K562 (cell line): ENCODE results near the gene TLX2. TPM values are rescaled to one million over a fixed set of nuclear protein-coding genes. Genes with fewer than 3 reads are reported as not detected.

Source experiments
- ARID1B ChIP-seq: fragments of 450-650 bp; IDR thresholded peaks from 2 replicates; pipeline ENCODE4 v1.6.1; 2016; ENCODE audit warnings: antibody characterized with exemption, mild to moderate bottlenecking, inconsistent platforms
- CUX1 ChIP-seq: fragments of 200-800 bp; sonication (Bioruptor generic); IDR thresholded peaks from 2 replicates; pipeline ENCODE4 v1.6.1; 2016; ENCODE audit warnings: missing genetic modification characterization, missing compliant biosample characterization
- CXXC5 ChIP-seq: fragments of 250-450 bp; sonication (Bioruptor Pico); IDR thresholded peaks from 2 replicates; pipeline ENCODE4 v1.8.0; 2022; ENCODE audit warnings: inconsistent platforms, mild to moderate bottlenecking, moderate library complexity
- DACH1 ChIP-seq: fragments of 450-650 bp; IDR thresholded peaks from 2 replicates; pipeline ENCODE4 v1.6.1; 2018; ENCODE audit not compliant: partially characterized antibody
- EP400 ChIP-seq: fragments of 450-650 bp; IDR thresholded peaks from 2 replicates; pipeline ENCODE4 v1.6.1; 2017; ENCODE audit warnings: antibody characterized with exemption, mild to moderate bottlenecking, moderate library complexity
- FOSL1 ChIP-seq: fragments of 200-800 bp; sonication (Bioruptor generic); conservative IDR thresholded peaks from 2 replicates; pipeline ENCODE4 v1.6.1; 2016; ENCODE audit warnings: missing genetic modification characterization, missing compliant biosample characterization
- GTF2E2 ChIP-seq: fragments of 200-800 bp; sonication (Bioruptor generic); IDR thresholded peaks from 2 replicates; pipeline ENCODE4 v1.6.1; 2016; ENCODE audit warnings: missing genetic modification characterization, missing compliant biosample characterization
- HDAC3 ChIP-seq: fragments of 450-650 bp; IDR thresholded peaks from 2 replicates; pipeline ENCODE4 v1.6.1; 2018; ENCODE audit warnings: borderline replicate concordance, mild to moderate bottlenecking, moderate library complexity; ENCODE audit not compliant: partially characterized antibody
- HMGXB4 ChIP-seq: sonication (generic); formaldehyde crosslinking; IDR thresholded peaks from 2 replicates; pipeline ENCODE4 v1.8.1; 2023; ENCODE audit warnings: mild to moderate bottlenecking, missing genetic modification reagents
- JUND ChIP-seq, 2 experiments: IDR thresholded peaks; 2 replicates in 1 of 2; 3 replicates in 1 of 2; pipeline ENCODE4 v1.6.1; 2011; ENCODE audit warnings: borderline replicate concordance in 2 of 2, low read depth in 2 of 2, low read length in 2 of 2, improper control_type of control experiment in 1 of 2, missing biosample characterization in 1 of 2, missing genetic modification characterization in 1 of 2, missing genetic modification reagents in 1 of 2
- MLLT1 ChIP-seq, 2 experiments: fragments of 450-650 bp; IDR thresholded peaks; 2 replicates each; pipeline ENCODE4 v1.6.1; 2016
- NFRKB ChIP-seq: fragments of 450-650 bp; IDR thresholded peaks from 2 replicates; pipeline ENCODE4 v1.6.1; 2016; ENCODE audit warnings: low read depth
- RFX5 ChIP-seq: IDR thresholded peaks from 2 replicates; pipeline ENCODE4 v1.6.1; 2011; ENCODE audit warnings: low read depth, mild to moderate bottlenecking, improper control_type of control experiment, low read length
- SIN3A ChIP-seq, 2 experiments: fragments of 150-350 bp in 1 of 2; IDR thresholded peaks; 2 replicates each; pipeline ENCODE4 v1.6.1; 2011 to 2016; ENCODE audit warnings: borderline replicate concordance in 2 of 2, low read depth in 2 of 2, low read length in 2 of 2, mild to moderate bottlenecking in 2 of 2, moderate library complexity in 2 of 2; ENCODE audit not compliant: control insufficient read depth in 1 of 2
- SMARCC2 ChIP-seq: fragments of 450-650 bp; IDR thresholded peaks from 2 replicates; pipeline ENCODE4 v1.6.1; 2017; ENCODE audit warnings: antibody characterized with exemption, moderate library complexity, mild to moderate bottlenecking, low read depth
- TAL1 ChIP-seq: fragments of 450-650 bp; IDR thresholded peaks from 2 replicates; pipeline ENCODE4 v1.6.1; 2016; ENCODE audit warnings: mild to moderate bottlenecking
- ZFX ChIP-seq: sonication (generic); formaldehyde crosslinking; IDR thresholded peaks from 2 replicates; pipeline ENCODE4 v1.8.0; 2022; ENCODE audit warnings: mild to moderate bottlenecking, missing genetic modification reagents, moderate library complexity
- polyA plus RNA-seq, 8 experiments: library from polyadenylated mRNA; depleted of rRNA in 4 of 8; stranded (reverse) in 5 of 8; unstranded in 3 of 8; fragments of >200 nt; fragmentation: Nextera tagmentation in 2 of 8; fragmentation: Illumina TruSeq in 1 of 8; extraction: Ambion mirVana in 2 of 8; extraction: Trizol in 1 of 8; gene quantifications; 2 replicates each; pipeline versions ENCODE4 v1.2.1 to v1.2.3, GENCODE V29; 2011 to 2014; ENCODE audit warnings: inconsistent platforms in 1 of 8, missing spikeins in 1 of 8
- total RNA-seq, 7 experiments: library from RNA; depleted of rRNA in 6 of 7; stranded (reverse); fragments of >200 nt in 6 of 7; fragmentation: Illumina TruSeq in 2 of 7; extraction: Trizol in 2 of 7; gene quantifications; 2 replicates each; pipeline versions ENCODE4 v1.2.1 to v1.2.3, GENCODE V29; 2011 to 2021; ENCODE audit warnings: low replicate concordance in 1 of 7

The TLX2 gene
- total and polyA plus RNA-seq, 9 of the 15 experiments (the other 6 are each of a cell fraction or from before 2014, with no cell fraction given), result not detected

- peak; percentile 62; the same call in 1 of the 2 replicates for TF ChIP-seq NFRKB
- TF ChIP-seq FOSL1, result peak; percentile 15; the same call in 1 of the 2 replicates
- peak; percentile 46; the same call in 1 of the 2 replicates for TF ChIP-seq GTF2E2
- peak; percentile 84 for TF ChIP-seq TAL1
- no peak for TF ChIP-seq HMGXB4 (CRISPR knock-in tag)
- TF ChIP-seq ZFX (CRISPR knock-in tag), result peak; percentile 32
- peak; percentile 91 for TF ChIP-seq EP400
- TF ChIP-seq HDAC3, result peak; percentile 48
- TF ChIP-seq CXXC5 (CRISPR knock-in tag), result peak; percentile 84
- peak; percentile 66 for TF ChIP-seq DACH1
- TF ChIP-seq CUX1 (CRISPR knock-in tag), result no peak
- 0 out of 4 replicates have a peak, but pooled peaks of 1 of the 2 experiments have one; percentile 14 for TF ChIP-seq MLLT1 (IDR thresholded peaks at IDR 0.05)
- peak; percentile 42 for TF ChIP-seq SMARCC2
- TF ChIP-seq SIN3A (IDR thresholded peaks at IDR 0.05; ENCODE audit: borderline replicate concordance in 2 of 2, control insufficient read depth in 1 of 2, low read depth in 2 of 2, low read length in 2 of 2), result peak in 1 of 2 experiments; percentile 87; a peak in 1 of 4 replicates
- peak; percentile 5 for TF ChIP-seq JUND (IDR thresholded peaks at IDR 0.05; ENCODE audit: borderline replicate concordance, low read depth, low read length)
- TF ChIP-seq JUND (tag; IDR thresholded peaks at IDR 0.05; ENCODE audit: borderline replicate concordance, low read depth, low read length), result peak; percentile 51; the same call in 1 of the 3 replicates
- TF ChIP-seq ARID1B, result peak; percentile 88
- TF ChIP-seq RFX5, result no peak
These were observed 16.3 kb downstream of the TLX2 start (continued) for GRCh38 chr2:74530239-74531187.
